Mucosa of rectum (tissue), 2 donors: ENCODE results near the gene C1GALT1C1.

ENCODE experiments used
- H3K27ac ChIP-seq, 2 donors: one replicate each; pipeline ENCODE4 v1.7.0; 2013; ENCODE audit warnings: inconsistent platforms in 2 of 2, low read depth in 2 of 2, low read length in 2 of 2
- H3K27me3 ChIP-seq, 2 donors: one replicate each; pipeline ENCODE4 v1.7.0; 2013; ENCODE audit warnings: low read length in 2 of 2; ENCODE audit not compliant: control insufficient read depth in 2 of 2, insufficient read depth in 2 of 2
- H3K36me3 ChIP-seq, 2 donors: one replicate each; pipeline ENCODE4 v1.7.0; 2013; ENCODE audit warnings: low read length in 2 of 2; ENCODE audit not compliant: control insufficient read depth in 2 of 2, insufficient read depth in 2 of 2
- H3K4me1 ChIP-seq, 2 donors: one replicate each; pipeline ENCODE4 v1.7.0; 2013; ENCODE audit warnings: low read length in 2 of 2, mild to moderate bottlenecking in 1 of 2; ENCODE audit not compliant: control insufficient read depth in 2 of 2, insufficient read depth in 2 of 2
- H3K4me3 ChIP-seq, 2 donors: one replicate each; pipeline ENCODE4 v1.7.0; 2013; ENCODE audit warnings: low read length in 2 of 2
- H3K9ac ChIP-seq, 2 donors: one replicate each; pipeline ENCODE4 v1.7.0; 2013; ENCODE audit warnings: low read length in 2 of 2, low read depth in 1 of 2, mild to moderate bottlenecking in 1 of 2
- H3K9me3 ChIP-seq, 2 donors: one replicate each; pipeline ENCODE4 v1.7.0; 2013; ENCODE audit warnings: low read length in 2 of 2; ENCODE audit not compliant: control insufficient read depth in 2 of 2
- donor health status: healthy.
- donor health status: Normal muscosa, but diverticular disease.

Gene C1GALT1C1

DNA sequence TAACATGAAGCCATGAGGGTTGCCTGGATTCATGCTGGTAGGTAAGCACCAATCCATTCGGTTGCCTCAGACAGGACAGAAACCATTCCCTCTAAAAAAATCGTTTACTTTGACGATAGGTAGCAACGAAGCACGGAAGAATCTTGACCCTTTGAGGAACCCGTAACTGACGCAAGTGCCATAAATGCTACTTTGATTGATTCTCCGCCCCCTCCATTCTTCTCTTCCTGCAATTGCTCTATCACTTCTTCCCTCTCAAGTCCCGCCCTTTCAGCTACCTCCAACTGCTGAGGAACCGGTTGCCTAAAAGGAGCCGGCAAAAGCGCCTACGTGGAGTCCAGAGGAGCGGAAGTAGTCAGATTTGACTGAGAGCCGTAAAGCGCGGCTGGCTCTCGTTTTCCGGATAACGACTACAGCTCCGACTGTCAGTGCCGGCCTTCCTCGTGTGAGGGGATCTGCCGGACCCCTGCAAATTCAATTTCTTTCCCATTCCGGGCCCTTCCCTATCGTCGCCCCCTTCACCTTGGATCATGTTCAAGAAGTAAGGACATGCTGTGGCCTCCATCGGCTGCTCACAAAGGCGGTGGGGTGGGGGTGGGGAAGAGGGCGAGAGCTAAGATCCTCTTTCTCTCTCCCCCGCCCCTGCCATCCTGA, 26.0 kb downstream of the C1GALT1C1 start, which contains the start of gene MCTS1:
TSS of gene MCTS1 (plus strand) at position 395 of the 654 bp plus-strand sequence. CDS start at position 531, 136 bp downstream.
- Histone ChIP-seq H3K4me3 (peak within 1 kb of the TSS; percentile 60 to 84), H3K27me3 (no peaks in the 10 kb centered on the region), H3K9me3 (no peaks in the 10 kb centered on the region), H3K9ac (peak within 1 kb of the TSS; percentile 78 to 79), H3K4me1 (no peaks in the 10 kb centered on the region), H3K36me3 (peaks cover 0 to 3% of the 10 kb centered on the region in 2 donors), H3K27ac (peak within 1 kb of the TSS; percentile 91 to 93)

DNA sequence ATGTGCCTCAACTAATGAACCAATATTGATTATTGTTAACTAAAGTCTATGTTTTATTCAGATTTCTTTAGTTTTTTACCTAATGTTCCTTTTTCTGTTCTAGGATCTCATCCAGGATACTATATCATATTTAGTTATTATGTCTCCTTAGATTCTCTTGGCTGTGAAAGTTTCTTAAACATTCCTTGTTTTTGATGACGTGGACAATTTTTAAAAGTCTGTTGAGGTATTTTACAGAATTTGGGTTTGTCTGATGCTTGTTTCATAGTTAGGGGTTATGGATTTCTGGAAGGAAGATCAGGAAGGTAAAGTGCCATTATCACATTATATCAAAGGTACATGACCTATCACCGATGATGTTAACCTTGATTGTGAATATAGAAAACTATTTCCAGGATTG, 44.2 kb downstream of the C1GALT1C1 start:
- H3K27me3 ChIP-seq = no peaks in the 10 kb centered on the region
- H3K4me3 ChIP-seq = no peak overlapping the region
- H3K27ac ChIP-seq = no peak overlapping the region
- no peaks in the 10 kb centered on the region for H3K36me3 ChIP-seq
- no peak overlapping the region for H3K9ac ChIP-seq
- H3K9me3 ChIP-seq = no peaks in the 10 kb centered on the region
- H3K4me1 ChIP-seq = no peaks in the 10 kb centered on the region
